ENCODE results near the gene MAPKBP1.

The MAPKBP1 gene

DNA sequence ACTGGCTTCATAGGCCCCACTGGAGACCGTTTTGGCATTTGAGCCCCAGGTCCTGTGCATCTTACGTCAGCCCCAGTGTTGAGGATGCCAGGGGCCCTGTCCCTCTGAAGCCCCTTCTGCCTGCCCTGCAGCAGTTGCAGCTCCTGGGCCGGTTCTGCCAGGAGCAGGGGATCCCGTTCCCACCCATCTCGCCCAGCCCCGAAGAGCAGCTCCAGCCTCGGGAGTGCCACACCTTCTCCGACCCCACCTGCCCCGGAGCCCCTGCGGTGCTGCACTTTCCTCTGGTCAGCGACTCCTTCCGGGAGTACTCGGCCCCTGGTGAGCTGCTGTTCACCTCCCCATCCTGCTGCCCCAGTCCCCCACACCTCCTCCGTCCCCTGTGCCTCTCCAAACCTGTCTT, 72.9 kb downstream of the MAPKBP1 start:
- Histone ChIP-seq H3K4me3 (ENCODE audit: low read depth, low read length) (no peak overlapping the region), H3K4ac (ENCODE audit: low read depth, low read length) (no peak overlapping the region), H4K8ac (ENCODE audit: low read depth, low read length) (no peak overlapping the region), H2AFZ (ENCODE audit: insufficient read depth, low read length, poor library complexity) (no peak overlapping the region), H2BK5ac (ENCODE audit: low read depth, low read length, poor library complexity) (no peak overlapping the region), H3K23ac (ENCODE audit: low read length) (no peak overlapping the region), H3K9me3 (ENCODE audit: insufficient read depth, low read depth, low read length) (no peaks in the 10 kb centered on the region), H2BK12ac (ENCODE audit: low read length) (no peak overlapping the region), H3K9ac (ENCODE audit: low read length) (no peak overlapping the region), H4K91ac (ENCODE audit: low read depth, low read length) (no peak overlapping the region), H4K12ac (ENCODE audit: low read depth, low read length) (no peak overlapping the region), H3K27ac (ENCODE audit: low read depth, low read length) (no peak overlapping the region), H3K14ac (ENCODE audit: low read length) (no peak overlapping the region), H2AK5ac (ENCODE audit: low read length) (no peak overlapping the region), H3K79me1 (ENCODE audit: low read length) (no peaks in the 10 kb centered on the region), H3K18ac (ENCODE audit: low read length) (no peak overlapping the region), H3K79me2 (ENCODE audit: control insufficient read depth, insufficient read depth, low read length, poor library complexity) (no peaks in the 10 kb centered on the region), H3K36me3 (ENCODE audit: control insufficient read depth in 1 of 2, insufficient read depth in 2 of 2, low read length in 2 of 2) (peaks cover 25% of the 10 kb centered on the region in 2 experiments), H3K4me1 (ENCODE audit: control insufficient read depth in 1 of 2, insufficient read depth in 2 of 2, low read length in 2 of 2) (no peaks in the 10 kb centered on the region), H2BK120ac (ENCODE audit: insufficient read depth, low read length, poor library complexity) (no peak overlapping the region), H3K27me3 (ENCODE audit: insufficient read depth, low read length) (no peaks in the 10 kb centered on the region), H3K4me2 (ENCODE audit: low read length) (no peak overlapping the region)
- no peak for DNase-seq
- no CpG with 5 or more reads among the region's 14 CpGs for WGBS (ENCODE audit: extremely low coverage, insufficient coverage, insufficient read length)

DNA sequence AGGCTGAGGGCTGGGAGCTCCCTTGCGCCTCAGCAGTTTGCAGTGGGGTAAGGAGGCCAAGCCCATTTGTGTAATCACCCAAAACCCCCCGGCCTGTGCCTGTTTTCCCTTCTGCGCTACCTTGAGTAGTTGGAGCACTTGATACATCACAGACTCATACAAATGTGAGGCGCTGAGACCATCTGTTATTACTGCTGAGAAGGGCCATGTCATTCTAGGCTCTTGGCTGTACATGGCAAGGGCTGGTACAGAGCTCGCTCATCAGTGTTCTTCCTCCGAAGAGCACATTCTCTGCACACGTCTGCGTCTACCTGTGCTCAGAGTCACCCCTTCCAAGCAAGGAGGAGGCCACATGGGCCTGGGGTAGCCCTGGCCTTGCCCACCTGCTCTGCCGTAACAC, 73.7 kb downstream of the MAPKBP1 start:
- Histone ChIP-seq H3K4ac (ENCODE audit: low read depth, low read length) (no peak overlapping the region), H3K9me3 (ENCODE audit: insufficient read depth, low read depth, low read length) (no peaks in the 10 kb centered on the region), H2BK5ac (ENCODE audit: low read depth, low read length, poor library complexity) (no peak overlapping the region), H3K79me1 (ENCODE audit: low read length) (no peaks in the 10 kb centered on the region), H4K8ac (ENCODE audit: low read depth, low read length) (no peak overlapping the region), H3K18ac (ENCODE audit: low read length) (no peak overlapping the region), H3K27me3 (ENCODE audit: insufficient read depth, low read length) (no peaks in the 10 kb centered on the region), H3K36me3 (ENCODE audit: control insufficient read depth in 1 of 2, insufficient read depth in 2 of 2, low read length in 2 of 2) (peaks cover 25% of the 10 kb centered on the region in 2 experiments), H2BK120ac (ENCODE audit: insufficient read depth, low read length, poor library complexity) (no peak overlapping the region), H3K27ac (ENCODE audit: low read depth, low read length) (no peak overlapping the region), H4K91ac (ENCODE audit: low read depth, low read length) (no peak overlapping the region), H3K23ac (ENCODE audit: low read length) (no peak overlapping the region), H3K4me3 (ENCODE audit: low read depth, low read length) (no peak overlapping the region), H3K4me1 (ENCODE audit: control insufficient read depth in 1 of 2, insufficient read depth in 2 of 2, low read length in 2 of 2) (no peaks in the 10 kb centered on the region), H3K79me2 (ENCODE audit: control insufficient read depth, insufficient read depth, low read length, poor library complexity) (no peaks in the 10 kb centered on the region), H3K9ac (ENCODE audit: low read length) (no peak overlapping the region), H2BK12ac (ENCODE audit: low read length) (no peak overlapping the region), H3K4me2 (ENCODE audit: low read length) (no peak overlapping the region), H2AK5ac (ENCODE audit: low read length) (no peak overlapping the region), H3K14ac (ENCODE audit: low read length) (no peak overlapping the region), H4K12ac (ENCODE audit: low read depth, low read length) (no peak overlapping the region), H2AFZ (ENCODE audit: insufficient read depth, low read length, poor library complexity) (no peak overlapping the region)
- WGBS (ENCODE audit: extremely low coverage, insufficient coverage, insufficient read length): no CpG with 5 or more reads among the region's 9 CpGs
- no peak for DNase-seq

DNA sequence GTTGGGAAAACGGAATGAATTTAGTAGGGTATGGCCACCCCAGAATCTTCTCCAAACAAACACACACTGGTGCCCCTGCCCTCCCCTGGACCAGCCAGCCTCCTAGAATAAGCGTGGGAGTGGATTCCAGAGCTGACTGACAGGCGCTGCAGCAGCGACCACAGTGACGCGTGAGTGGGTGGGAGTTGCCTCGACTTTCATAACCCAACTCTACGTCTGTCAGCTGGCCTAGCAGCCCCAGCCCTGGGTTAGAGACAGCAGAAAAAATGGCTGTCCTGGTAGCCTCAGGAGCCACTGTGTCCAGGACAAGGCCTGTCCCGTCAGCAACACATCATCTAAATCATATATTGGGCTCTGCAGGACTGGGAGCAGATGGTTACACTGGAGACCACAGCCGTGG, 74.3 kb downstream of the MAPKBP1 start:
- Histone ChIP-seq H3K4me3 (ENCODE audit: low read depth, low read length) (no peak overlapping the region), H3K18ac (ENCODE audit: low read length) (no peak overlapping the region), H2BK12ac (ENCODE audit: low read length) (no peak overlapping the region), H2AK5ac (ENCODE audit: low read length) (no peak overlapping the region), H4K91ac (ENCODE audit: low read depth, low read length) (no peak overlapping the region), H3K23ac (ENCODE audit: low read length) (no peak overlapping the region), H3K4ac (ENCODE audit: low read depth, low read length) (no peak overlapping the region), H2AFZ (ENCODE audit: insufficient read depth, low read length, poor library complexity) (no peak overlapping the region), H3K4me2 (ENCODE audit: low read length) (no peak overlapping the region), H4K8ac (ENCODE audit: low read depth, low read length) (no peak overlapping the region), H3K9ac (ENCODE audit: low read length) (no peak overlapping the region), H3K27ac (ENCODE audit: low read depth, low read length) (no peak overlapping the region), H3K79me2 (ENCODE audit: control insufficient read depth, insufficient read depth, low read length, poor library complexity) (no peaks in the 10 kb centered on the region), H3K36me3 (ENCODE audit: control insufficient read depth in 1 of 2, insufficient read depth in 2 of 2, low read length in 2 of 2) (peaks cover 25% of the 10 kb centered on the region in 2 experiments), H4K12ac (ENCODE audit: low read depth, low read length) (no peak overlapping the region), H3K9me3 (ENCODE audit: insufficient read depth, low read depth, low read length) (no peaks in the 10 kb centered on the region), H2BK5ac (ENCODE audit: low read depth, low read length, poor library complexity) (no peak overlapping the region), H2BK120ac (ENCODE audit: insufficient read depth, low read length, poor library complexity) (no peak overlapping the region), H3K14ac (ENCODE audit: low read length) (no peak overlapping the region), H3K27me3 (ENCODE audit: insufficient read depth, low read length) (no peaks in the 10 kb centered on the region), H3K4me1 (ENCODE audit: control insufficient read depth in 1 of 2, insufficient read depth in 2 of 2, low read length in 2 of 2) (no peaks in the 10 kb centered on the region), H3K79me1 (ENCODE audit: low read length) (no peaks in the 10 kb centered on the region)
- DNase-seq: no peak
- WGBS (ENCODE audit: extremely low coverage, insufficient coverage, insufficient read length): no CpG with 5 or more reads among the region's 10 CpGs

DNA sequence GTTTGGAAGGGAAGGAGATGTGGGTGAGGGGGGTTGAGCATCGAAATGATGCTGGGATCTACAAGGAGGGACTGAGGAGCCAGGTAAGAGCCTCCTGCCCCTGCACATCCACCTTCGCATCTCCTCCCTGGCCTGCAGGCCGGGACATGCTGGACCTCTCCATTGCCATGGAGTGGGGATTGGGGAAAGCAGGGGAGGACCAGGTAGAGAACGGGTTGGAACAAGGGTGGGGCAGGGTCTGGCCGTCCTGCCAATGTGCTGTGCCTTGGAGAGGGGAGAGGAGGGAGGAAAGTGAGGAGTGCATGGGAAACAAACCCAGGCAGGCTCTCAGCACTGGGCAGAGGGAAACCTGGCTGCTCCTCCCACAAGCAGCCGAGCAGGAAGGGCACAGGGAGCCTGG, 74.9 kb downstream of the MAPKBP1 start:
- no peak overlapping the region for H3K9ac ChIP-seq (ENCODE audit: low read length)
- DNase-seq: no peak
- H3K27ac ChIP-seq (ENCODE audit: low read depth, low read length): no peak overlapping the region
- H3K79me2 ChIP-seq (ENCODE audit: control insufficient read depth, insufficient read depth, low read length, poor library complexity): no peaks in the 10 kb centered on the region
- H3K36me3 ChIP-seq (ENCODE audit: control insufficient read depth in 1 of 2, insufficient read depth in 2 of 2, low read length in 2 of 2): peaks cover 25% of the 10 kb centered on the region in 2 experiments
- no peak overlapping the region for H2BK12ac ChIP-seq (ENCODE audit: low read length)
- no peaks in the 10 kb centered on the region for H3K4me1 ChIP-seq (ENCODE audit: control insufficient read depth in 1 of 2, insufficient read depth in 2 of 2, low read length in 2 of 2)
- no peak overlapping the region for H4K91ac ChIP-seq (ENCODE audit: low read depth, low read length)
- no peak overlapping the region for H2AFZ ChIP-seq (ENCODE audit: insufficient read depth, low read length, poor library complexity)
- H4K8ac ChIP-seq (ENCODE audit: low read depth, low read length): no peak overlapping the region
- H3K4me2 ChIP-seq (ENCODE audit: low read length): no peak overlapping the region
- no peak overlapping the region for H2BK120ac ChIP-seq (ENCODE audit: insufficient read depth, low read length, poor library complexity)
- H2AK5ac ChIP-seq (ENCODE audit: low read length): no peak overlapping the region
- H4K12ac ChIP-seq (ENCODE audit: low read depth, low read length): no peak overlapping the region
- H3K4ac ChIP-seq (ENCODE audit: low read depth, low read length): no peak overlapping the region
- no peak overlapping the region for H3K23ac ChIP-seq (ENCODE audit: low read length)
- H3K9me3 ChIP-seq (ENCODE audit: insufficient read depth, low read depth, low read length): no peaks in the 10 kb centered on the region
- no peaks in the 10 kb centered on the region for H3K27me3 ChIP-seq (ENCODE audit: insufficient read depth, low read length)
- no peak overlapping the region for H2BK5ac ChIP-seq (ENCODE audit: low read depth, low read length, poor library complexity)
- no peaks in the 10 kb centered on the region for H3K79me1 ChIP-seq (ENCODE audit: low read length)
- H3K18ac ChIP-seq (ENCODE audit: low read length): no peak overlapping the region
- no CpG with 5 or more reads among the region's 6 CpGs for WGBS (ENCODE audit: extremely low coverage, insufficient coverage, insufficient read length)
- H3K4me3 ChIP-seq (ENCODE audit: low read depth, low read length): no peak overlapping the region
- H3K14ac ChIP-seq (ENCODE audit: low read length): no peak overlapping the region

Measured in trophoblast cell (in vitro differentiated cells and primary cell).